GM12864 (cell line): ENCODE results near the gene CFAP90.

Experiments
- DNase-seq: peaks from one replicate; pipeline ENCODE4 v3.0.0-alpha.2; 2011; ENCODE audit warnings: low read depth
- H3K4me3 ChIP-seq: 2 replicates; pipeline ENCODE4 v1.5.1; 2011; ENCODE audit warnings: mild to moderate bottlenecking, low read depth, low read length, control low read depth
- TF ChIP-seq, protein P1 (sequence below): IDR thresholded peaks from 2 replicates; pipeline ENCODE4 v1.5.1; 2011; ENCODE audit warnings: low read depth, mild to moderate bottlenecking, moderate library complexity, low read length, control low read depth, inconsistent platforms; ENCODE audit errors: missing control alignments

Gene CFAP90

DNA sequence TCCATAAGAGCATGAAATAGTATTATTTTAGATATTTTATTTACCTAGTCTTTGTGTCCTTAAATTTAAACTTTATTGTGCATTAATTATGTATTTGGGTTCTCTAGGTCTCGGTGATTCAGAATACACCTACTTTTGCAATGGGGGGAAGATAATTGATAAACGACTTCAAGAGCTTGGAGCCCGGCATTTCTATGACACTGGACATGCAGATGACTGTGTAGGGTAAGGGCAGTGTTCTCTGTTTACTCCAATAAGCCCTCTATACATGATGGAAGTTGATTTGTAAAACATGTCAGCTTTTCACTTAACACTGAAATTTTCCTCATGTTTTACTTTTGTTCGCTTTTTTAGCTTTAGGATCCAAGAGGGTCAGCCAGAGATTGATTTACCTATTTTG, 24.2 kb upstream of the CFAP90 start:
- DNase-seq: no peak
- TF ChIP-seq, protein P1, sequence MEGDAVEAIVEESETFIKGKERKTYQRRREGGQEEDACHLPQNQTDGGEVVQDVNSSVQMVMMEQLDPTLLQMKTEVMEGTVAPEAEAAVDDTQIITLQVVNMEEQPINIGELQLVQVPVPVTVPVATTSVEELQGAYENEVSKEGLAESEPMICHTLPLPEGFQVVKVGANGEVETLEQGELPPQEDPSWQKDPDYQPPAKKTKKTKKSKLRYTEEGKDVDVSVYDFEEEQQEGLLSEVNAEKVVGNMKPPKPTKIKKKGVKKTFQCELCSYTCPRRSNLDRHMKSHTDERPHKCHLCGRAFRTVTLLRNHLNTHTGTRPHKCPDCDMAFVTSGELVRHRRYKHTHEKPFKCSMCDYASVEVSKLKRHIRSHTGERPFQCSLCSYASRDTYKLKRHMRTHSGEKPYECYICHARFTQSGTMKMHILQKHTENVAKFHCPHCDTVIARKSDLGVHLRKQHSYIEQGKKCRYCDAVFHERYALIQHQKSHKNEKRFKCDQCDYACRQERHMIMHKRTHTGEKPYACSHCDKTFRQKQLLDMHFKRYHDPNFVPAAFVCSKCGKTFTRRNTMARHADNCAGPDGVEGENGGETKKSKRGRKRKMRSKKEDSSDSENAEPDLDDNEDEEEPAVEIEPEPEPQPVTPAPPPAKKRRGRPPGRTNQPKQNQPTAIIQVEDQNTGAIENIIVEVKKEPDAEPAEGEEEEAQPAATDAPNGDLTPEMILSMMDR: no peak
- H3K4me3 ChIP-seq: no peak overlapping the region

DNA sequence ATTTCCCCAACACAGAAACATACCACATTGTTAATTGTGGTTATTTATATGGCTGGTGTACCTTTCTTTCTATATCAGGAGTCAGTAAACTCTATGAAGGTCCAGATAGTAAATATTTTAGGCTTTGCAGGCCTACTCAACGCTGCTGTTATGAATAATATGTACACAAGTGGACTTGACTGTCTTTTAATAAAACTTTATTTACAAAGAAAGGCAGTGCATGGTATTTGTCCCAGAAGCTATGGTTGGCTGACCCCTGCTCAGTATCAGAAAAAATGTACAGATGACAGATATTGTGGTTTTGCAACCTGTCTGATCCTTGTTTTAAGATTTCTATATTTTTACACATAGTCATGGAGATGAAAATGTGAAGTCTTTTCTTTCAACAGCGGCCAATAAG, 23.7 kb upstream of the CFAP90 start:
- TF ChIP-seq, protein P1: no peak
- no peak for DNase-seq
- H3K4me3 ChIP-seq: no peak overlapping the region

DNA sequence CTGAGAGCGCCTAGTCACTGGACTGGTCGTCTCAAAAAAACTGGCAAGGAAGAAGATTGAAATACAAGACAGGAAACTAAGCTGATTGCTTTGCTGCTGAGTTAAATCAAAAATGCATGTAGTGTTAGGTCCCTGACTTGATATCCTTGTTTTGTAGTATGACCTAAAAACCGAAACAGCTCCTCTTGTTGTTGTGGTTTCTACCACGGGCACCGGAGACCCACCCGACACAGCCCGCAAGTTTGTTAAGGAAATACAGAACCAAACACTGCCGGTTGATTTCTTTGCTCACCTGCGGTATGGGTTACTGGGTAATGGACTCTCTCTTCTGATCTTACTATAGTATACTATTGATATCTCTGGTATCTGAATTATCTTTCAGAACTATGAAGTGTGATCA, 22.3 kb upstream of the CFAP90 start:
- TF ChIP-seq, protein P1: no peak
- H3K4me3 ChIP-seq: peak overlapping the region; percentile 13; the same call in 1 of the 2 replicates
- peak; percentile 51 for DNase-seq

DNA sequence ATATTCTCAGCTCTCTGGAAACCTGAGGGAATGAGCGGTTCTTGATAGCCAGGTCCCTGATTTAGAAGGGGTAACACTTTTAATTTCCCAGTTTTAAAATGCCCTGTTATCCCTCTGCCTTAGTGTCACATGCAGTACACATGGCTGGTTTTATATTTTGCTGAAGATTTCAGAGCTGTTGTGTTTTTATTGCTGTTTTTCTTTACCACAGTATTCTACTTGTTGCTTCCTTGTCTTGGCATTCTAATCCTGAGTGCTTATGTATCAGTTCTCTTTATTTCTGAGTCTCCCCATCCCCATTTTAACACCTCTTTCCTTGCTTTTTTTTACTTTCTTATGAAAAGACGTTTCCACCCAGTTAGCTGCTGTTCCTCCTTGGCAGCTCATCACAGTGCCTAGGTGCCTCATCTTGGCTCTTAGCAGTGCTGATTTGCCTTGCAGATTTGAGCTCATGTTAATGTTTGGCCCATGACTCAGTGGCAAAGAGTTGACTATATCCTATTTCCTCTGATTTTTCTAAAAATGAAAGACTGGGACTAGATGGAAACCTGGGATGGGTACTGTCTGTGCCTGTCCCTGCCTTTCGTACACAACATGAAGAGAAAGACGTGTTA, 21.7 kb upstream of the CFAP90 start:
- TF ChIP-seq, protein P1: no peak
- H3K4me3 ChIP-seq: peak overlapping the region; percentile 13; the same call in 1 of the 2 replicates
- DNase-seq: no peak

DNA sequence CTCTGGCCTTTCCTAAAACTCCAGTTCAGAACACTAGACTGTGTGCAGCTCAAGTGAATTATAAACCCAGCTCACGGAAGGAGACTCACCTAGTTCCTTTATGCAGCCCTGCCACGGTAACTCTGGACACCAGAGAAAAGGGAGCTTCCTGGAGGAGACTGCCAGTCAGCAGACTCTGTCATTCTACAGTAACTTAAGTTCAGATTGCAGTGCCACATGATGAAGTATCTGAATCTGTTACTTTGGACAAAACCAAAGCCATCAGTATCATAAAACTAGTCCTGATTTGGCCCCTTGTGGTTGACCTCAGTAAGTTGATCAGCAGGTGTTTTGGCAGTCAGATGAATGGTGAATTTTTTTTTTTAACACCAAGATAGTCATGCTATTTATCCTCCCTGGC, 20.7 kb upstream of the CFAP90 start:
- DNase-seq: peak; percentile 51
- no peak overlapping the region for H3K4me3 ChIP-seq
- TF ChIP-seq, protein P1: no peak

DNA sequence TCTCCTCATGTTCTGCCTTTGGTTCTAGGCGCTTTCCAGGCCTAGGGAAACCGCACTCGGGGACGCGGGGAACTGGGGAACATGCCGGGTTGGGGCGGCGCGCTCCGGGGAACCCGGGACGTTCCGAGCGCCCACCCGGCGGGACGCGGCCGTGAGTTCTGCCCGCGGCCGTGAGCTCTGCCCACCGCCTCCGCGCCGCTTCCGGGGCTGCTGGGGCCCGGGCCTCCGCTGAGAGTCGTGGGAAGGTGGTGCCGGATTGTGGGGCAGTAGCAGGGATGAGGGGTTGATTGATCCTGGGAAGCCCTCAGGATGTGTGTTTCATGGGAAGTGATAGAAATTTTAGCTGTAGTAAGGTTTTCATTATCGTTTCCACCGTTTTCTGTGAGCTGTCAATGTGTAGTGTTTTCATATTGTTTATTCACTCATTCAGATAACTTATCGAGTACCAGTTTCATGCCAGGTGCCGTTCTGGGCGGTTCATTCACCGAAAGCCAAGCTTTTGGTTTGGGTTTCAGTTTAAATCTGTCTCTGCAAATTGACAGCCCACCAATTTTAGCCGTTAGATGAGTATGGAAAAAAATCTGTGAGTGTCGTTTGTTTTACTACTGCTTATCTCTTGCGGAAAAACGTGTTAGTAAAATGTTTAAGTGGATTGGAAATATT, 18.7 kb upstream of the CFAP90 start:
- DNase-seq: no peak
- peak overlapping the region; percentile 92 for H3K4me3 ChIP-seq
- TF ChIP-seq, protein P1: no peak
